NCI-H524 treated with DMSO at 0.1 percent for 48 hours (cell line): ENCODE measurements around the gene WIPF1.

Experiments
- DNase-seq: peaks from one replicate; lab custom pipeline; 2025; lab: John Stamatoyannopoulos, UW

WIPF1 gene

GRCh38 chr2:174535757-174536703 lies 61.6 kb downstream of the WIPF1 start:
- peak; percentile 65 for DNase-seq

GRCh38 chr2:174535083-174535482 lies 62.5 kb downstream of the WIPF1 start:
- no peak for DNase-seq

GRCh38 chr2:174529916-174530315 lies 67.7 kb downstream of the WIPF1 start:
- no peak for DNase-seq

- no peak for DNase-seq
These were observed 69.6 kb downstream of the WIPF1 start for GRCh38 chr2:174527959-174528358.

- DNase-seq: no peak
These were observed 70.4 kb downstream of the WIPF1 start for GRCh38 chr2:174527101-174527721.

GRCh38 chr2:174524527-174524926 lies 73.1 kb downstream of the WIPF1 start:
- DNase-seq: no peak

- peak; percentile 8 for DNase-seq
These were observed 75.1 kb downstream of the WIPF1 start for GRCh38 chr2:174522553-174522952.

GRCh38 chr2:174518395-174518794 lies 79.2 kb downstream of the WIPF1 start:
- no peak for DNase-seq

GRCh38 chr2:174516501-174517378 lies 80.9 kb downstream of the WIPF1 start:
- no peak for DNase-seq

- no peak for DNase-seq
These were observed 85.3 kb downstream of the WIPF1 start for GRCh38 chr2:174512345-174512744.

- DNase-seq: no peak
These were observed 85.9 kb downstream of the WIPF1 start for GRCh38 chr2:174511580-174512260.

GRCh38 chr2:174510583-174511189 lies 86.9 kb downstream of the WIPF1 start:
- no peak for DNase-seq
